Smooth muscle cell of the brain vasculature (primary cell): ENCODE measurements around the gene STYXL1.

Experiments used
- DNase-seq: peaks from one replicate; pipeline ENCODE4 v3.0.0-alpha.2; 2012; ENCODE audit warnings: low read depth, low spot score

STYXL1 gene

DNA sequence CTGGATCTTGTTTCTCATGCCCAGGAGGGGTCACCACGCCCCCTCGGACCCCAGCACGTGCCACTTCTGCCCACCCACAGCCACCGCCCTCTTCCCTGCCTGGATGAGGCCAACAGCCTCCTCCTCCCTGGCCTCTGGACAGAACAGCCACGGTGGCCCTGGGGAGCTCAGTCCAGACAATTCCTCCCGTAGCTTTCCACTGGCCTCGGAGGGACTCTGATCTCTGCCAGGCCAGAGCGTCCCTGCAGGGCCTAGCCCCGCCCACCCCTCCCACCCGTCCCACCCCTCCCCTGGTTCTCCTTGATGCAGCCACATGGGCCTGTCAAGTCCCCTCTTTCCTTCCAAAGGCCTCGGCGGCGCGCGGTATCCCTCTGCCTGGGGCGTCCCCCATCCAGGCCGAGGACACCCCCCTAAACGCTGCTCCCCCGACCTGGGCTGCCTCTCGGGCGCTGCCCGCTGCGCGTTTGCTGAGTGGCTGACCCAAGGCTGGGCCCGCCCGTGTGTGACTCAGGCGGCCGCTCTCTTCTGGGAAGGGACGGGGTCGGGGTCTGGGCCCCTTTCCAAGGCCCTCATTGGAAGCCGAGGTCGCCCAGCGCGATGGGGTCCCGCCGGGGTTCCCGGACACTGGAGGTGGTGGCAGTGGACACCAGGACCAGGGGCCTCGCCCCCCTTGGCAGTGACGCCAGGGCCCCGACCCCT lies 54.0 kb downstream of the STYXL1 start:
- DNase-seq = no peak

DNA sequence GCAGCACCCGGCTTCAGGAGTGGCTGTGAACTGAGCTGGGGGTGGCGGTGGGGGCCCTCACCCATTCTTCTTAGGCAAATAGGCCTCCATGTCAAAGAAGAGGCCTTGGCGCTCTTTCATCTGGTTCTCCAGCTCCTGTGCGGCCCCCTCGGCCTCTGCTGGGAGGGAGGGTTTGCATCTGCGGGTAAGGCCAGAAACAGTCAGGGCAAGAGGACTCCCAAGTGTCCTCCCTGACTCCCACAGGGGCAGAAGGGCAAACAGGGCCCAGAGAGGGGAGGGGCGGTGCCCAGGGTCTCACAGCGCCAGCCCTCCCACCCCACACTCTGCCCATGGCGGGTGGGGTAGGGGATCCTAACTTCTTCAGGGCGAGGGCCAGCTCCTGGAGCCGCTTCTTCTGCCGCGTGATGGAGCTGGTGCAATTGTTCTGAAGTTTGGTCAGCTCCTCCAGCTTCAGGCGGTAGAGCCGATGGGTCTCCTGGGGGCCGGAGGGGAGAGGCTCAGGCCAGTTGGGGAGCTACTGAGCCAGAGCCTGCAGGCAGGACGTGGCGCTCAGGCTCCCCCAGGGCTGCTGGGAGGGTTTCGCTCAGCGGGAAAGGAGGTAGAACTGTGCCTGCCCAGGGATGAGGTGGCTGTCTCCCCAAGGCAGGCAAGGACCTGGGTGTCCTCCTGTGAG lies 55.6 kb downstream of the STYXL1 start:
- no peak for DNase-seq

DNA sequence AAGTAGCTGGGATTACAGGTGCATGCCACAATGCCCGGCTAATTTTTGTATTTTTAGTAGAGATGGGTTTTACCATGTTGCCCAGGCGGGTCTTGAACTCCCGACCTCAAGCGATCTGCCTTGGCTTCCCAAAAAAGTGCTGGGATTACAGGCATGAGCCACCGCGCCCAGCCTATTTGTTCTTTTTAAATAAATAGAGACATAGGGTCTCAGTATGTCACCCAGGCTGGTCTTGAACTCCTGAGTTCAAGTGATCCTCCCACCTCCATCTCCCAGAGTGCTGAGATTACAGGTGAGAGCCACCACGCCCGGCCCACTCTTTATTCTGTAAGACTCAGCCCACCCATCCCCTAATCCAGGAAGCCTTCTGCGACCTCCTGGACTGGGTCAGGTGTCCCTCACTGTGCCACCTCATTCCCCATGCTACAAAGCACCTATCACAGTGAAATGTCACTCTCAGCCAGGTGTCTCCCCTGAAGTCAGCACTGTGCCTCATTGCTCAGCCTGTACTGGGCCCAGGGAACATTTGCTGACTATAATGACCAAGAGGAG lies 56.2 kb downstream of the STYXL1 start:
- DNase-seq = no peak

DNA sequence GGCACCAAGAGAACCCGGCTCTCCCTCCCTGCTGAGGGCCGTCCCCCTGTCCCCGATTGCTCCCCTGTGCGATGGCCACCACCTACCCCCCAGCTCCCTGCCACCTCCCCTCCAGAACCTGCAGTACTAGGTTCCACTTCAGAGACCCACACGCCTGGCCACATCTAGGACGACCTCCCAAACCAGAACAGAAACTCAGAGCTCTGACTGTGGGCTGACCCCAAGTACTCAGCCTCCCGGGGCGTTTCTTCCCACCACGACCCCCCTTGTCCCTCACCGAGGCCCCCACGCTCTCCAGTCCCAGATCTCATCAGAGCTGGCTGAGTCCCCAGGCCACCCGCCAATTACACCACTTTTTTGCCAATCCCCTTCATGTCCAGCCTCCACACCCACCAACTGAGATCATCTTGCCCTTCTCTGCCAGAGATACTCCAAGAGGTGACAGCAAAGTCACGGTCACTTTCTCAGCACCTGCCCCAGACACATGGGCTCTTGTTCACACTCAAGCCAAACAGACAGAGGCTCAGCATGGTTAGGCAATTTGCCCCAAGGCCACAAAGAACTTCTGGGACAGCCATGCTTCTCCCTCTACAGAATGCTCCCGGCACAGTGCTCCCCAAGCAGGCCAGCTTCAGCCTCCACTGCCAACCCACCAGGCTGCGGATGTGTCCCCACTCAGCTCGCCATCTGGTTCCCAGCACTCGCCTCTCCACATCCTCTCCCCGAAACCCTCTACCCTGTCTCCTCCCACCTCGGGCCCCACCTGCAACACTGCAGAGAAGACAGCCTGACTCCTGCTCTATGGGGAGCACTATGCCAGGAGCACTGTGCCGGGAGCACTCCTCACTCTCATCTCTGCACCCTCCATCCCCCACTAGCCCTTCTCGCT lies 58.1 kb downstream of the STYXL1 start:
- no peak for DNase-seq

DNA sequence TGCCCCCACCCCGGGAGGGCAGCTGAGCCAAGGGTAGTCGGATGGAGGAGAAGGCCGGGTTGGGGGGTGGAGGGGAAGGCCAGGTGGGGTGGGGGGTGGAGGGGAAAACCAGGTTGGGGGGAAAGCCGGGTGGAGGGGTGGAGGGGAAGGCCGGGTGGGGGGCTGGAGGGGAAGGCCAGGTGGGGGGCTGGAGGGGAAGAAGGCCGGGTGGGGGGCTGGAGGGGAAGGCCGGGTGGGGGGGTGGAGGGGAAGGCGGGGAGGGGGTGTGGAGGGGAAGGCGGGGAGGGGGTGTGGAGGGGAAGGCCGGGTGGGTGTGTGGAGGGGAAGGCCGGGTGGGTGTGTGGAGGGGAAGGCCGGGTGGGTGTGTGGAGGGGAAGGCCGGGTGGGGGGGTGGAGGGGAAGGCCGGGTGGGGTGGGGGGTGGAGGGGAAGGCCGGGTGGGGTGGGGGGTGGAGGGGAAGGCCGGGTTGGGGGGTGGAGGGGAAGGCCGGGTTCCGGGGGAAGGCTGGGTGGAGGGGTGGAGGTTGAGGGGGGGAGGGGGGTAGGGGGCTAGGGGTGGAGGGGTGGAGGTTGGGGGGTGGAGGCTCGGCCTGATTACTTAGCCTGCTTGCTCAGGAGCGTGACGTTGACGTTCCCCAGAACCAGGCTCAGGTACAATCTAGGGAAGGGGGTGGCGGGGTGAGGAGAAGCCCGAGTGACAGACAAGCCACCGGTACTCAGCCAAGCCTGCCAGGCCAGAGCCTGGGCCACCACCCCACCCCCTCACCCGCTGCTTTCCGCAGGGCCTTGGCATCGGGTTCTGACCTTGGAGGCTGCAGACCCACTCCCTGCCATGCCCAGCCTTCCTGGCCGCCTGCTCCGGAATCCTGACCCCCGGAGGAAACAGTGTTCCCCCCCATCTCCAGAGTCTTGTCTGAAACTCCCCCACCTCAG lies 59.0 kb downstream of the STYXL1 start:
- DNase-seq = no peak

DNA sequence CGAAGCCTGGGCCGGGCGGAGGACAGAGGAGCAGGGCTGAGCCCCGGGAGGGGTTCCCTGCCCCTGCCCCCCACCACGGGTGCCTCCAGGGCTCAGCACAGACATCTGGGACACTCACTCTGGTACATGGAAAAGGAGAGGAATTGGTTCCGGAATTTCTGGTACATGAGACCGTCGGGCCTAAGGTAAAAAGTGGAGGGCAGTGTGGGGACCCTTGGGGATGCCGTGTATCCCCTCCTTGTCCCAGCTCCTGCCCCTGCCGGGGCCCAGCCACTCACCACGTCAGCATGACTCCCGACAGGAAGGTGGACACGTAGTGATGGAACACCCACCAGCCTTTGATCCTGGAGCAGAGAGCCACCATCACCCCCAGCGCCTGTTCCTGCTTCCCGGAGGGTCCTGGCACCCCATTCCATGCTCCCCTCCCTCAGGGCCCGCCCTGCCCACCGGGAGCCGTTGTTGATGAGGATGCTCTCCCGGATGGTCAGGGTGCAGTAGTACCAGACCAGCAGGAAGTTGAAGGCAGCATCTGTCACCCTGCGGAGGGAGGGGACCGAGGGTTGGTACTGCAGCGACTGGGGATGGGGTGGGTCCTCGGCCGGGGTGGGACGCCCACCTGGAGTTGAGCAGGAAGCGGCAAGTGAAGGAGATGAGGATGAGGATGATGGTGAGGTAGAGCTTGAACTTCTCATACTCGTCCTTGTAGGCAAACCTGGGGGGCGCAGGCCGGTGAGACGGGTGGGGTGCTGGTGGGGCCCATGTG lies 59.8 kb downstream of the STYXL1 start:
- no peak for DNase-seq

DNA sequence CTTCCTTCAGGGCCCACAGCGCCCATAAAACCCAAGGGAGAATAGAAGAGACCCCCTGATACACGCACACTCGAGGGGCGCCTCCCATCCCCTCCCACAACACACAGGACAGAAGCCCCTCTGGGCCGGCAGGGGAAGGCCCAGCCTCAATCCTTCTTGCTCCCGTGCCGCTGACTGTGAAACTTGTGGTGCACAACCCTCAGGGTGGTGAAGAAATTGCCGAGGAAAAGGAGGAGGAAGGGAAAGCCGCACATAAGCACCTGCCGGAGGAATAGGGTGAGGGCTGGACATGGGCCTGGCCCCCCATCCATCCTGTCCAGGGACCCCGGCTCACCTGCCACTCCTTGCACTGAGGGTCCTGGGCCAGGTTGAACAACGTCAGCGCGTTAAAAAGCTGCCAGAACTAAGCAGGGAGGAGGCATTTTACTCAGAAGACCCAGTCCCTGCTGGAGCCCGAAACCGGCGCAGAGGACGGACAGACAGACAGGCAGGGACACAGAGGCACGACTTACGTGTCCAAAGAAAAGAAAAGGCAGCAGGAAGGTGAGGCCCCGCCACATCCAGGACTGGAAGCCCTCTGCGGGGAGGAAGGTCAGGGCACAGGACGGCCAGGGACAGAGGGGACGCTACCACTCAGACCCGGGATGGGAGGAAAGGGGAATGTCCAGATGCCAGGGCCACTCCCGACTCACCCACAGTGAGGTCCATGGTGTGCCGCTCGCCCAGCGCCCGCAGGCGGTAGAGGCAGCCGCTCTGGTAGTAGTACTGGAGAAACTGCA lies 60.6 kb downstream of the STYXL1 start:
- no peak for DNase-seq

DNA sequence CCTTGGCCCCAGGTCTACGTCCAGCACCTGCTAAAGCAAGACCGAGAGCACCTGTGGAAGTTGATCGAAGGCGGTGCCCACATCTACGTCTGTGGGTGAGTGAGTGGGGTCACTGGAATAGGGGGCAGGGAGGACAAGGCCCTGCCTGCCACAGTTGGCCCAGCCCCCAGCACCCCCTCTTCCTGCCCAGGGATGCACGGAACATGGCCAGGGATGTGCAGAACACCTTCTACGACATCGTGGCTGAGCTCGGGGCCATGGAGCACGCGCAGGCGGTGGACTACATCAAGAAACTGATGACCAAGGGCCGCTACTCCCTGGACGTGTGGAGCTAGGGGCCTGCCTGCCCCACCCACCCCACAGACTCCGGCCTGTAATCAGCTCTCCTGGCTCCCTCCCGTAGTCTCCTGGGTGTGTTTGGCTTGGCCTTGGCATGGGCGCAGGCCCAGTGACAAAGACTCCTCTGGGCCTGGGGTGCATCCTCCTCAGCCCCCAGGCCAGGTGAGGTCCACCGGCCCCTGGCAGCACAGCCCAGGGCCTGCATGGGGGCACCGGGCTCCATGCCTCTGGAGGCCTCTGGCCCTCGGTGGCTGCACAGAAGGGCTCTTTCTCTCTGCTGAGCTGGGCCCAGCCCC lies 61.5 kb downstream of the STYXL1 start:
- DNase-seq = no peak

DNA sequence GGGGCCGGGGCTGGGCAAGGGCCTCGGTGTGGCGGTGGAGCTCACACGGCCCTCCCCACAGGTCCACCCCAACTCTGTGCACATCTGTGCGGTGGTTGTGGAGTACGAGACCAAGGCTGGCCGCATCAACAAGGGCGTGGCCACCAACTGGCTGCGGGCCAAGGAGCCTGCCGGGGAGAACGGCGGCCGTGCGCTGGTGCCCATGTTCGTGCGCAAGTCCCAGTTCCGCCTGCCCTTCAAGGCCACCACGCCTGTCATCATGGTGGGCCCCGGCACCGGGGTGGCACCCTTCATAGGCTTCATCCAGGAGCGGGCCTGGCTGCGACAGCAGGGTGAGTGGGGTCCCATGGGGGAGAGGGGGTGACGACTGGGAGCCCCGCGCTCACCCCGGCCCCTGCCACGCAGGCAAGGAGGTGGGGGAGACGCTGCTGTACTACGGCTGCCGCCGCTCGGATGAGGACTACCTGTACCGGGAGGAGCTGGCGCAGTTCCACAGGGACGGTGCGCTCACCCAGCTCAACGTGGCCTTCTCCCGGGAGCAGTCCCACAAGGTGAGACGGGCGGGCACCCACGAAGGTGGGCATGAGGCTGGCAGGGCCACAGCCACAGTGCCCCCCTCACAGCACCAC lies 62.2 kb downstream of the STYXL1 start:
- no peak for DNase-seq

DNA sequence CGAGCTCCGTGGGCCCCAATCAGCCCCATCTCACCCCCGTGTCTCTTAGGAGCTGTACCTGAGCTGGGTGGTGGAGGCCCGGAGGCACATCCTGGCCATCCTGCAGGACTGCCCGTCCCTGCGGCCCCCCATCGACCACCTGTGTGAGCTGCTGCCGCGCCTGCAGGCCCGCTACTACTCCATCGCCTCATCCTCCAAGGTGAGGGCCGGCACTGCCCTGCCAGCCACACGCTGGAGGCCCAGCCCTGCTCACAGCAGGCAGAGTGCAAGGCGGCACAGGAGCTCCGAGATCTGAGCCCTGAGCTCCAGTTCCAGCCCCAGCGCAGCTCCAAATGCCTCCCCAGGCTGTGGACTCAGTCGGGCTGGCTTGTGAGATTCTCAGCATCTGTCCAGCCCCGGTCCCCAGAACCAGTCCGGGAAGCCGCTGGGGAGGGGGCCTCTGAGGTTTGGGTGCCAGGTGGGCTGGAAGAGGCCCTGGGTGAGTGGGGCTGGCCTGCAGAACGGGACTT lies 62.7 kb downstream of the STYXL1 start:
- DNase-seq = no peak

DNA sequence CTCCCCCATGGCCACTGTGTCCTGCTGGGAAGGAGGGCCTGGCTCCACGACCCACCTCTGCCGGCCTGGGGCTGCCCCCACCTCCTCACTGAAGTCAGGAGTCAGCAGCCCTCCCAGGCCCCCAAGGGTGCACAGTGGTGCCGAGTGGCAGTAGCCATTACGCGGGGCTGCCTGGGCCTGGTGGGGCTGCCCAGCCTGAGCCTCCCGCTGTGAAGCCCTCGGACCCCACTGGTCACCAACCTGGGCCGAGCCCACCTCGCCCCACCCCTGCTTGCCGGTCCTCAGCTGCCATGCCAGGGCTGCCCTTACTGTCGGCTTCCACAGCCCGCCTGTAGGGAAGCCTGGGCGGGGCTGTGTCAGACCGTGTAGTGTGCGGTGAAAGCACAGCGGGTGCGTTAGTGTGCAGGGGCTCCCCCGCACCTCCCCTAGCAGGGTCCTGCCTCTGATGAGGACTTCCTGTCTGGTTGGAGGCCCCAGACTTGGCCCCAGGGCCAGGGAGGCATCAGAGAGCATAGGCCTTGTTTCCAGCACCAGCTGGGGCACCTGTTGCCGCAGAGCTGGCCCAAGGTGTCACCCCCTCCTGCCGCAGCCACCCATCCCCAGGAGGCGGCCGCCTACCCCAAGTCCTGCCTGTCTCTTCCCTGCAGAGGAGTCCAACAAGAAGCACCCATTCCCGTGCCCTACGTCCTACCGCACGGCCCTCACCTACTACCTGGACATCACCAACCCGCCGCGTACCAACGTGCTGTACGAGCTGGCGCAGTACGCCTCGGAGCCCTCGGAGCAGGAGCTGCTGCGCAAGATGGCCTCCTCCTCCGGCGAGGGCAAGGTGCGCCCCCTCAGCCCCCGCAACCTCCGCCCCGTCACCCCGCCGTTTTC lies 63.4 kb downstream of the STYXL1 start:
- no peak for DNase-seq

DNA sequence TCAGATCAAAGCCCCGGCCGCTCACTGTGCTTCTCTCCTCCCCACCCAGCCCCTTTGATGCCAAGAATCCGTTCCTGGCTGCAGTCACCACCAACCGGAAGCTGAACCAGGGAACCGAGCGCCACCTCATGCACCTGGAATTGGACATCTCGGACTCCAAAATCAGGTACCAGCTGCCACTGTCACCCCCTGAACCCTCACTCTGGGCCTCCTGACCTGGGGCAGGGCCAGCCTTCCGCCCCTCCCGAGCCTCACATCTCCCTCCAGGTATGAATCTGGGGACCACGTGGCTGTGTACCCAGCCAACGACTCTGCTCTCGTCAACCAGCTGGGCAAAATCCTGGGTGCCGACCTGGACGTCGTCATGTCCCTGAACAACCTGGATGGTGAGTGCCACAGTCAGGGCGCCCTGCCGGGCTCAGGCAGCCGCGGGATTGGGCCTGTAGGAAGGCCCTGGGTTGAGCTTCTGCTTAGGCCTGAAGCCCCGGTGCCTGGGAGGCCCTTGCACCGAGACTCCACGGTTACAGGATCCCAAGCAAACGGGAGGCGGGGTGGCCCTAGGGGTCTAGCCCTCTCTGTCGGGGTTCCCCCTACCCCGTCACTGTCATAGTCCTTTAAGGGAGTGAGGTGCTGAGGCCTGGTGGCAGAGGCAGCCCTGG lies 64.2 kb downstream of the STYXL1 start:
- no peak for DNase-seq

DNA sequence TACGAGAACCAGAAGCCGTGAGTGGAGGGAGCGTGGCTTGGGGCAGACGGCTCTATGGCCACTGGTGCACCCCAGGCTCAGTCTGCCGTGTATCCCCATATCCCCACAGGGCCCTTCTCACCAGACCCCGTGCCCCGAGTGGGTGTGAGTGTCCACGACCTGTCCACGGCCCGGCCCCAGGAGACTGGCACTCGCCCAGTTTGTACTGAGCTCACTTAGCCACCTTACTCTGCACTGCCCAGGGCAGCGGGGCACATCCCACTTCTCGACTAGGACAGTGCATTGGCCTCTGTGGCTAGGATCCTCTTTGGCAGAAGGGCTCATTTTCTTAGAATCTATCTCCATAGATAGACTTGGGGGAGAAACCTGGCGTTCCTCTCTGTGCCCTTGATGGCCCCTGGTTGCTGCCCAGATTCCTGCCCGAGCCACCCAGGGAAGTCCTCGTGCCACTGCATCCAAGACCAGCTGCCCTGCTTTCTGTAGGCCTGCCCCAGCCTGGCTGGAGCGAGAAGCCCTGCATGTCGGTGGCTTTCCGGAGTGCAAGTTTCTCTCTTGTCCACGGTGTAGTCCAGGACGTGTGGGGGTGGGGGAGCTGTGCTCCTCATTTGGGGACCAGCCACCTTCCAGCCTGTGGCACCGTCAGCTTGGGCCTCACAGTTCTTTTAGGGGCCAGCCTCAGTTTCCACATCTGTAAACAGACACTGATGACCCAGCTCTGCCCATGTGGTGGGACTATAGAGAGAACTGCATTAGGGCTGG lies 65.3 kb downstream of the STYXL1 start:
- no peak for DNase-seq

DNA sequence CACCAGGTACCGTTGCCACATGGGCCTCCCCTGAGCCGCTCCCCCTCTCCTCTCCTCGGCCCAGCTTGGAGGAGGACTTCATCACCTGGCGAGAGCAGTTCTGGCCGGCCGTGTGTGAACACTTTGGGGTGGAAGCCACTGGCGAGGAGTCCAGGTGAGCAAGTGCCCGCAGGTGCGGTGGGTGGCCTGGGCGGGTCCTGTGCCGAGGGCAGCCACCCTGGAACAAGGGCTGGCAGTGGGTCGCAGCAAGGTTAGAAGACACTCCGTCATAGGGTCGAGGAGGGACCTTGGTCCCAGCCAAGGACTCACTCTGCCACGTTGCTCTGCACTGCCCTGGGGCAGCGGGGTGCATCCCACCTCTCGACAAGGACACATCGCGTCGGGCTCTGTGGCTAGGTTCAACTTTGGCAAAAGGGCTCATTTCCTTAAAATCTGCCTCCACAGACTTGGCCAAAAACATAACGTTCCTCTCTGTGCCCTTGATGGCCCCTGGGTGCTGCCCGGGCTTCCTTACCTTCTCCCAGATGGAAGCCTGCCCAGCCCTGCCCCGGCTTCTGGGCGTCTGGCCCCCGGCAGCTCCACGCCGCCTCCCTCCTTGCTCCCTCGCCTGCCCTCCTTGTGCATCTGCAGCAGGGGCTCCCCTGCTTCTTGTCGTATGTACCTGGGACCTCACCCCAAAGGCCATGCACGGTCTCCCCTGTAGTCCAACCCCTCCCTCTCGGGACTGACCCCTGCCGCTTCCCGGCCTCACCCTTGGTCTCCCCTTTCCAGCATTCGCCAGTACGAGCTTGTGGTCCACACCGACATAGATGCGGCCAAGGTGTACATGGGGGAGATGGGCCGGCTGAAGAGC lies 66.1 kb downstream of the STYXL1 start:
- DNase-seq = no peak

DNA sequence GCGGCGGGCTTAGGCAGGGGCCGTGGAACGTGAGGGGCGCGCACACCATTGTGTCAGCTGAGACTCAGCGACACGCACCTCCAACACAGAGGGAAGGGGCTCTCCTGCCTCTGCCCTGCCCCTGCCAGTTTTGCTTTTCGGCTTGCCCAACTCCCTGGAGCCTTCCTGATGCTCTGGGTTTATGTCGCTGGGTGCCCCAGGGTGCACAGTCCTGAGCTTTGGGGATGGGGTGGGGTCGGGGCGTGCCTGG lies 66.7 kb downstream of the STYXL1 start:
- DNase-seq = no peak
